Upper lobe of right lung (tissue), 1 donor: Measurements from ENCODE around the gene HLCS. TPM values are rescaled to one million over a fixed set of nuclear protein-coding genes. Genes with fewer than 3 reads are reported as not detected.

Source experiments
- ATAC-seq: fragments of 200-7000 bp; cut with Tn5 transposase; one replicate; pipeline ENCODE4 v1.9.1; 2020; ENCODE audit warnings: mild to moderate bottlenecking, moderate library complexity
- DNase-seq: peaks from one replicate; pipeline ENCODE4 v3.0.0-alpha.2; 2020
- H3K27ac ChIP-seq: fragments of 200-600 bp; one replicate; pipeline ENCODE4 v1.8.0; 2022
- H3K27me3 ChIP-seq: fragments of 200-600 bp; one replicate; pipeline ENCODE4 v1.8.0; 2022; ENCODE audit warnings: mild to moderate bottlenecking
- H3K36me3 ChIP-seq: fragments of 200-600 bp; one replicate; pipeline ENCODE4 v1.8.0; 2022
- H3K4me1 ChIP-seq: fragments of 200-600 bp; one replicate; pipeline ENCODE4 v1.8.0; 2022
- H3K4me3 ChIP-seq: fragments of 200-600 bp; one replicate; pipeline ENCODE4 v1.8.0; 2022; ENCODE audit warnings: mild to moderate bottlenecking
- H3K9me3 ChIP-seq: fragments of 200-600 bp; one replicate; pipeline ENCODE4 v1.8.0; 2022
- intact Hi-C: fragments of 100-400 bp; cut with DNase I; formaldehyde crosslinking; loops from one replicate; pipeline ENCODE4 v1.11.0; 2022
- total RNA-seq: library from RNA; stranded (reverse); fragmentation: NEBNext Ultra II Directional; extraction: Animal tissue kit (Norgen Biotek cat#: 25700); gene quantifications from one replicate; pipeline ENCODE4 v1.2.1, GENCODE V29; 2021
- TF ChIP-seq, protein P1 (sequence below): fragments of 200-600 bp; IDR thresholded peaks from one replicate; pipeline ENCODE4 v1.8.0; 2022; ENCODE audit warnings: antibody characterized with exemption
- donor health status: DM: no; HTN: yes; CAD: no; lungs with severe emphysema.

The HLCS gene
- total RNA-seq, 1 donor from 2014 or later: 16.0 TPM

DNA sequence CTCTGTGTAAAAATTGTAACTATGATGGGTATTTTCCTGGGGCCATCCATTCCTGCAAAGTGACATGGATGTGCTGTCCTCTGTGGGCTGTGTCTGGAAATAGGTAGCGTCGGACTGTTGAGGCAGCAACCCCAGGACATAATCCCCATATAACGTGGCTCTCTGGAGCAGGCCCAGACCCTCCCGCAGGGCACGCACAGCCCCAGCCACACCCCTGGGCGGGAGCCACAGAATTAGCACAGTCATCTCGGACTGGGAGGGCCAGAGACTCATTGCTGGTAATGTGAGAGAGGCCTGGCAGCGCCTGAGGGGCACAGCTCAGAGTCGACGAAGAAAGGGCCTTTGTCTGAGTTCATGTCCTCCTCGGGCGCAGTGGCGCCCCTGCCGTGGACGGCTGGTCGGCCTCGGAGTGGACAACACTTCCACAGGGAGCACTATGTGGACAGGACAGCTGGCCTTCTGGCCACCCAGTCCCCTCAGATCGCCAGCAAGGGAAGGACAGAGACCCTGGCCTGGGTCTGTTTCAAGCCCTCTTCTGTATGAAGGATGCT, 247.4 kb downstream of the HLCS start:
- Histone ChIP-seq H3K27me3 (peaks cover 59% of the 10 kb centered on the region), H3K27ac (no peak overlapping the region), H3K9me3 (no peaks in the 10 kb centered on the region), H3K4me1 (no peaks in the 10 kb centered on the region), H3K36me3 (no peaks in the 10 kb centered on the region), H3K4me3 (no peak overlapping the region)
- peak; percentile 53 for DNase-seq
- ATAC-seq: no peak
- TF ChIP-seq, protein P1, sequence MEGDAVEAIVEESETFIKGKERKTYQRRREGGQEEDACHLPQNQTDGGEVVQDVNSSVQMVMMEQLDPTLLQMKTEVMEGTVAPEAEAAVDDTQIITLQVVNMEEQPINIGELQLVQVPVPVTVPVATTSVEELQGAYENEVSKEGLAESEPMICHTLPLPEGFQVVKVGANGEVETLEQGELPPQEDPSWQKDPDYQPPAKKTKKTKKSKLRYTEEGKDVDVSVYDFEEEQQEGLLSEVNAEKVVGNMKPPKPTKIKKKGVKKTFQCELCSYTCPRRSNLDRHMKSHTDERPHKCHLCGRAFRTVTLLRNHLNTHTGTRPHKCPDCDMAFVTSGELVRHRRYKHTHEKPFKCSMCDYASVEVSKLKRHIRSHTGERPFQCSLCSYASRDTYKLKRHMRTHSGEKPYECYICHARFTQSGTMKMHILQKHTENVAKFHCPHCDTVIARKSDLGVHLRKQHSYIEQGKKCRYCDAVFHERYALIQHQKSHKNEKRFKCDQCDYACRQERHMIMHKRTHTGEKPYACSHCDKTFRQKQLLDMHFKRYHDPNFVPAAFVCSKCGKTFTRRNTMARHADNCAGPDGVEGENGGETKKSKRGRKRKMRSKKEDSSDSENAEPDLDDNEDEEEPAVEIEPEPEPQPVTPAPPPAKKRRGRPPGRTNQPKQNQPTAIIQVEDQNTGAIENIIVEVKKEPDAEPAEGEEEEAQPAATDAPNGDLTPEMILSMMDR: no peak
- intact Hi-C loops: no loop called here

GRCh38 chr21:36717976-36718375, 248.5 kb downstream of the HLCS start:
- Histone ChIP-seq H3K27ac (no peak overlapping the region), H3K9me3 (no peaks in the 10 kb centered on the region), H3K36me3 (no peaks in the 10 kb centered on the region), H3K4me3 (no peak overlapping the region), H3K4me1 (no peaks in the 10 kb centered on the region), H3K27me3 (peaks cover 69% of the 10 kb centered on the region)
- TF ChIP-seq, protein P1: no peak
- intact Hi-C loops: no loop called here
- ATAC-seq (no peak), DNase-seq (no peak)

DNA sequence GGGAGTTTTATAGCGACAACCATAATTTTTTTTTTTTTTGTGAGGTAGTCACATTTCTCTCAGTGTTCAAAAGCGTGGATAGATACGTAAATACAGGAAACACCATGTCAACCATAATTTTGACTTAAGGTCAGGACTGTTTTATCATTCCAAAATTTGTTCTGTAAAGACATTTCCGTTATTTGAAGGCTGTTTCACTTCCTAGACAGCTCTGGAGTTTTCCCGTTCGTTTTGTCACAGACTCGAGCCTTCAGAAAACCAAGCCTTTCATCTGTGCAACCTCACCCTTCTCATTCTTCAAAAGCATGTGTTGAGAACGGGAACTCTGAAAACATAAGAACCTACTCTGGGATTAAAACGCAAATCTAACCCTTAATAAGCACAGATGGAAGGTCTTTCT, 249.6 kb downstream of the HLCS start:
- Histone ChIP-seq H3K27me3 (peaks cover 79% of the 10 kb centered on the region), H3K4me3 (no peak overlapping the region), H3K4me1 (no peaks in the 10 kb centered on the region), H3K27ac (no peak overlapping the region), H3K9me3 (no peaks in the 10 kb centered on the region), H3K36me3 (no peaks in the 10 kb centered on the region)
- TF ChIP-seq, protein P1: no peak
- ATAC-seq (no peak), DNase-seq (no peak)
- intact Hi-C loops: no loop called here

DNA sequence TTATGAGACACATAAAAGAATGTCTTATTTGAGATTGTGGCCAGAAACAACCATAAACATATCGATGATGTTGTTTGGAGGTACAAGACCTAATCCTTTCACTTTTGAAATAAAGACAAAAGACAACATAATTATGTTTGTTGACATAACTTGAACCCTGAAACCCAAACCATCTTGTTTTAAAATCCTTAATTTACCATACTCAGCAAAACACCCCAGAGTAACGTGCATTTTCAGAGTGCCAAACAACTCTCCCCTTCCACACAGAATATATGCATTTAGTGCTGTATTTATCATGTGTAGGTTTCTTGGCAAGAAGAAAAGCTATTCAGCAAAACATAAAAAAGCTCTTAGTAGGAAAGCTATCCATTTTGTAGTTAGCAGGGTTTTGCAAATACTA, 250.1 kb downstream of the HLCS start:
- ATAC-seq (no peak), DNase-seq (no peak)
- intact Hi-C loops: no loop called here
- Histone ChIP-seq H3K27ac (no peak overlapping the region), H3K4me1 (no peaks in the 10 kb centered on the region), H3K27me3 (peaks cover 79% of the 10 kb centered on the region), H3K9me3 (no peaks in the 10 kb centered on the region), H3K36me3 (no peaks in the 10 kb centered on the region), H3K4me3 (no peak overlapping the region)
- TF ChIP-seq, protein P1: no peak

- ATAC-seq (no peak), DNase-seq (no peak)
- intact Hi-C loops: no loop called here
- H3K36me3 ChIP-seq: no peaks in the 10 kb centered on the region
- no peak overlapping the region for H3K4me3 ChIP-seq
- H3K4me1 ChIP-seq: peaks cover 8% of the 10 kb centered on the region
- H3K27me3 ChIP-seq: peaks cover 95% of the 10 kb centered on the region
- TF ChIP-seq, protein P1: no peak
- no peaks in the 10 kb centered on the region for H3K9me3 ChIP-seq
- no peak overlapping the region for H3K27ac ChIP-seq
Measured at GRCh38 chr21:36713746-36714145, 252.7 kb downstream of the HLCS start.

GRCh38 chr21:36710729-36711048, 255.8 kb downstream of the HLCS start:
- Histone ChIP-seq H3K4me3 (no peak overlapping the region), H3K27ac (no peak overlapping the region), H3K9me3 (no peaks in the 10 kb centered on the region), H3K36me3 (no peaks in the 10 kb centered on the region), H3K4me1 (peaks cover 14% of the 10 kb centered on the region), H3K27me3 (peaks cover 96% of the 10 kb centered on the region)
- ATAC-seq (peak; percentile 65), DNase-seq (peak; percentile 62)
- intact Hi-C loops: no loop called here
- TF ChIP-seq, protein P1: no peak
